Thyroid gland (tissue), 4 donors: Measurements from ENCODE around the gene LINC01488.

Experiments
- CTCF ChIP-seq, 6 experiments: fragments of 200-600 bp in 3 of 6; fragments of 450-650 bp in 3 of 6; sonication (generic) in 3 of 6; IDR thresholded peaks; one replicate each; pipeline ENCODE4 v1.5.1; 2016 to 2019; ENCODE audit warnings: antibody characterized with exemption in 6 of 6, mild to moderate bottlenecking in 2 of 6, inconsistent platforms in 1 of 6, moderate library complexity in 1 of 6
- POLR2A ChIP-seq, 2 donors: fragments of 450-650 bp; IDR thresholded peaks; one replicate each; pipeline ENCODE4 v1.6.1; 2017; ENCODE audit warnings: antibody characterized with exemption in 2 of 2, mild to moderate bottlenecking in 2 of 2, moderate library complexity in 1 of 2

GRCh38 chr11:69453151-69453550 is 28.3 kb upstream of the LINC01488 start:
- TF ChIP-seq POLR2A (IDR thresholded peaks at IDR 0.05) (no peak), CTCF (IDR thresholded peaks at IDR 0.05) (no peak)
